NCI-H2227 treated with DMSO at 0.1 percent for 48 hours (cell line): ENCODE measurements around the gene PRDM1.

ENCODE experiments used
- DNase-seq: peaks from one replicate; lab custom pipeline; 2025; lab: John Stamatoyannopoulos, UW

The PRDM1 gene

GRCh38 chr6:106097411-106098231 is 11.5 kb downstream of the PRDM1 start:
- DNase-seq, result no peak

GRCh38 chr6:106098383-106099234 is 12.5 kb downstream of the PRDM1 start:
- no peak for DNase-seq

GRCh38 chr6:106099235-106099537 is 13.1 kb downstream of the PRDM1 start:
- DNase-seq, result no peak

- DNase-seq, result no peak
These were observed 14.6 kb downstream of the PRDM1 start for GRCh38 chr6:106100755-106101154.

GRCh38 chr6:106101466-106101865 is 15.3 kb downstream of the PRDM1 start:
- no peak for DNase-seq

GRCh38 chr6:106102034-106102433 is 15.9 kb downstream of the PRDM1 start:
- DNase-seq, result no peak

- no peak for DNase-seq
These were observed 17.0 kb downstream of the PRDM1 start for GRCh38 chr6:106102967-106103727.

- no peak for DNase-seq
These were observed 17.6 kb downstream of the PRDM1 start for GRCh38 chr6:106103728-106104109.

- DNase-seq, result no peak
These were observed 18.3 kb downstream of the PRDM1 start for GRCh38 chr6:106104476-106104875.

- DNase-seq, result no peak
These were observed 18.8 kb downstream of the PRDM1 start for GRCh38 chr6:106104941-106105340.

GRCh38 chr6:106105493-106105892 is 19.4 kb downstream of the PRDM1 start:
- no peak for DNase-seq

GRCh38 chr6:106106276-106107042 is 20.3 kb downstream of the PRDM1 start:
- no peak for DNase-seq

- DNase-seq, result no peak
These were observed 21.0 kb downstream of the PRDM1 start for GRCh38 chr6:106107043-106107613.

- DNase-seq, result no peak
These were observed 22.0 kb downstream of the PRDM1 start for GRCh38 chr6:106108129-106108528.

- no peak for DNase-seq
These were observed 22.9 kb downstream of the PRDM1 start for GRCh38 chr6:106109029-106109428.

- DNase-seq, result no peak
These were observed 24.2 kb downstream of the PRDM1 start for GRCh38 chr6:106110164-106110826.

- DNase-seq, result no peak
These were observed 26.3 kb downstream of the PRDM1 start for GRCh38 chr6:106112433-106112832.

- DNase-seq, result no peak
These were observed 27.3 kb downstream of the PRDM1 start for GRCh38 chr6:106113256-106113959.

- DNase-seq, result peak; percentile 59
These were observed 28.4 kb downstream of the PRDM1 start for GRCh38 chr6:106114492-106114891.

- no peak for DNase-seq
These were observed 29.1 kb downstream of the PRDM1 start for GRCh38 chr6:106115286-106115685.
